ENCODE results near the gene CAMTA1.

CAMTA1 gene

GRCh38 chr1:7448986-7449385 lies 663.7 kb downstream of the CAMTA1 start:
- no peak for DNase-seq

GRCh38 chr1:7449750-7450149 lies 664.5 kb downstream of the CAMTA1 start:
- no peak for DNase-seq

GRCh38 chr1:7450838-7451237 lies 665.6 kb downstream of the CAMTA1 start:
- no peak for DNase-seq

- DNase-seq: no peak
Measured at GRCh38 chr1:7453038-7453437, 667.8 kb downstream of the CAMTA1 start.

GRCh38 chr1:7454052-7454815 lies 669.0 kb downstream of the CAMTA1 start:
- DNase-seq: no peak

GRCh38 chr1:7454895-7455784 lies 669.9 kb downstream of the CAMTA1 start:
- DNase-seq: no peak

- DNase-seq: no peak
Measured at GRCh38 chr1:7455796-7456721, 670.8 kb downstream of the CAMTA1 start.

- DNase-seq: no peak
Measured at GRCh38 chr1:7456722-7457082, 671.4 kb downstream of the CAMTA1 start.

GRCh38 chr1:7457811-7458210 lies 672.6 kb downstream of the CAMTA1 start:
- no peak for DNase-seq

GRCh38 chr1:7458946-7459345 lies 673.7 kb downstream of the CAMTA1 start:
- DNase-seq: no peak

- no peak for DNase-seq
Measured at GRCh38 chr1:7459914-7460313, 674.7 kb downstream of the CAMTA1 start.

GRCh38 chr1:7460807-7461206 lies 675.6 kb downstream of the CAMTA1 start:
- DNase-seq: no peak

GRCh38 chr1:7462617-7463016 lies 677.4 kb downstream of the CAMTA1 start:
- DNase-seq: no peak

- no peak for DNase-seq
Measured at GRCh38 chr1:7463526-7463925, 678.3 kb downstream of the CAMTA1 start.

GRCh38 chr1:7464736-7465135 lies 679.5 kb downstream of the CAMTA1 start:
- DNase-seq: no peak

- no peak for DNase-seq
Measured at GRCh38 chr1:7467476-7468175, 682.4 kb downstream of the CAMTA1 start.

- DNase-seq: no peak
Measured at GRCh38 chr1:7468248-7468647, 683.0 kb downstream of the CAMTA1 start.

GRCh38 chr1:7469255-7469938 lies 684.1 kb downstream of the CAMTA1 start:
- no peak for DNase-seq

GRCh38 chr1:7470904-7471638 lies 685.8 kb downstream of the CAMTA1 start:
- DNase-seq: no peak

GRCh38 chr1:7471836-7472235 lies 686.6 kb downstream of the CAMTA1 start:
- peak; percentile 35 for DNase-seq

Data from NCI-H1105 treated with DMSO at 0.1 percent for 48 hours (cell line).